Bone marrow (tissue), 2 donors: Measurements from ENCODE around the gene GATAD2A.
"Not testable (repeated sequence)": the region's sequence is repeated elsewhere in the genome, so short reads cannot be mapped to it uniquely, and the experiment has no call there.

Experiments used
- DNase-seq, 2 donors: peaks; one replicate each; lab custom pipeline; 2025; lab: John Stamatoyannopoulos, UW

Gene GATAD2A

DNA sequence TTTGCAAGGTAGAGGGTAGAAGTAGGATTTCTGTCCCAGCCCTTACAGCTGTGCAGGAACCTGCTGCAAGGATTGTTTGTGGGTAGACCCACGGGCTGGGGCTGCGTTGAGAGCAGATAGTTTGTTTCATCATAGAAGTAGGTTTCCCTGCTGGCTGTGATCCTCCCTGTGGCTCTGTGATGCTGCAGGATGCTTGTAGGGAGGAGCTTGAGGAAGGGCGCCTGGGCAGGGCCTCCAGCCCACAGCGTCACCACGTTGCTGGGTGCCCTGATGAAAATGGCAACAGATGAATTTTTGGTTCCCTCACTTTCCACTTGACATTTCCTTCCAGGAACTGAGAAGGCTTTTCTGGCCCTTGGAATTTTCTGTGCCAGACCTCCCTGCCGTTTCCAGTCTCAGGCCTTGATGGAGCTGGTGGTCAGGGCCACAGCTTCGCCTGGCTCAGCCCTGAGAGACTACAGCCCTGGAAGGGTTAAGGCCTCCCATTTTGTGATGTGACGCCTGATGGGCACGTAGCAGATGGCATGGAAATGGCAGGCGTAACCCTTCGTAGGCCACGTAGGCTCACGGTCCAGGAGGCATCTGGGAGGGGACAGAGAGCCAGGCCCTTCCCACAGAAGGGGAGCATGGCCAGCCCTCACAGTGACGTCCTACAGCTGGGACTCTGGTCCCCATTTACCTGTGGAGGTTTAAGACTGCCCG lies 42.2 kb downstream of the GATAD2A start:
- DNase-seq: no peak

DNA sequence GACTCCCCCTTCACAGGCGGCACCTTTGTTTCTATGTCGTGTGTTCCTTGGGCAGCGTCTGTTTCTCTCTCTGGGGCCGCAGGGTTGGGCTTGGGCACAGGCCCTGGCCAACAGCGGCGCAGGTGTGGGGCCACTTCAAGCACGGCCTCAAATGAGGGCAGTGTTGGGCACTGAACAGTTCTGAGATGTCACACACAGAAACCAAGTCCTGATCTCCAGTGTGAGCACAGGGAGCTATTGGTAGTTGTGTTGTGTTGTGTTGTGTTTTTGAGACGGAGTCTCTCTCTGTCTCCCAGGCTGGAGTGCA lies 42.7 kb downstream of the GATAD2A start:
- no peak for DNase-seq

DNA sequence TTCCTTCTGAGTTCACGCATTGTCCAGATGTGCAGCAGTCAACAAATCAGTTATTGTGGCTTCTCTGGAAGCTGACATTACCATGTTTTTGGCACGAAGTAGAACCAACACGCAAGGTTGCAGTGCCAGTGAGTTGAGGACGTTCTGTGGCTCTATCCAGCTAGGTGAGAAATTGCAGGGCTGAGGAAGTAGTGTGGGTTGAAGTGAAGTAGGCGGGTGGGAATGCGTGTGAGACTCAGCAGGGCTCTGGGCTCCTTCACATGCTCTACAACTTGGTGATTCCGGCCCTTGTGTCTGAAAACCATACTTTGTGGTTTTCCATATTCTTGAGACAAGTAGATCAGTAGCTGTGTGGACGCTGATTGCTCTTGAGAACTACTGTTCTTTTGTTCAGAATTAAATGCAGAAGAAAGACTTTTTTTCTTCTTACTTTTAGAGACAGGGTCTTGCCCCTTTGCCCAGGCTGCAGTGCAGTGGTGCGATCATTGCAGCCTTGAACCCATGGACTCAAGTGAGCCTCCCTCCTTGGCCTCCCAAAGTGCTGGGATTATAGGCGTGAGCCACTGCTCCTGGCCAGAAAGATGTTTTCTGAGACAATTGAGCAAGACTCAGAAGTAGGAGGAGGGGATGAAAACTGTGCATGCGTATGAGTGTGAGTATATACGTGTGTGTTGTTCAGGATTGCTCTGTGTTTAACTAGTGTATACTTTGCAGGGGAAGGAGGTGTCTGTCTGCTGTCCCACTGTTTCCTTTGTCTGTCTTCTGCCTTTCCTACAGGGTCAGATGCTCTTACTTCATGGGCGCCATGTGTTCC lies 46.2 kb downstream of the GATAD2A start:
- DNase-seq: no peak

DNA sequence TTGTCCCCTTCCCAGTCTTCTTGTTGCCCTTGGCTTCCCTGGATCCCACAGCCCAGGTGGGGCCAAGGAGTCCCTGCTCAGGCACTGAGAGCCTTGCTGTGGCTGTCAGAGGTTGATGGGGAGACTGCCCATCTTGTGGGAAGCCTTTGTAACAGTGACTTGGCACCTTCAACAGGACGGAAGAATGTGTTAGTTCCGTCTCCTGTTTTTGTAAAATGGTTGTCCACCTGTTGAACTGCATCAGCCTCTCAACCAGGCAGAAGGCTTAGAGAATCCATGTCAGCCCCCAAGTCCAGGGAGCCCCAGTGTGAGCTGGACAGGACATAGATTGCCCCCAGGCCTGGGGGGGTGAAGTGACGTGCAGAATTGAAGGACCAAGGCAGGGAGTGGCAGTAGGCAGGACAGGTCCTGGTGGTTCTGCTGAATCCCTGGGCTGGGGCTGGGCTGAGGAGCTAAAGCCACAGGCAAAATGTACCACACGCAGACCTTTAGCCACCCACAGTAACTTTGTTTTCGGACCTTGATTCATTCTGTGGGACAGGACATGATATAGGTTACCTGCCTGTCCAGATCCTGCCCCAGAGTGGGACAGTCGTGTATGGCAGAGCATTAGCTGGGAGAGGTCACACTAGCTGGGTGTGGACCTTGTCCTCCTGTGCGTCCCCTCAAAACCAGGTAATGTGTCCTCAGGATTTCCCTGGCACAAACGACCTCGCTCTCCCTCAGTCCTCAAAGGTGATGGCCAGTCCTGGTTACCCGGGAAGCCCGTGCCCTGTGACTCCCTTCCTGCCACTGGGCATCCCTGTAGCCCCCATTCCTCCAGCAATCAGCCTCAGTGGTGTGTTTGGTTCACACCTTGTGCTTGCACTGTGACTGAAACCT lies 47.0 kb downstream of the GATAD2A start:
- DNase-seq: no peak

- DNase-seq: no peak
These were observed 47.6 kb downstream of the GATAD2A start for GRCh38 chr19:19453125-19453454.

GRCh38 chr19:19455166-19455919 lies 49.9 kb downstream of the GATAD2A start:
- not testable (repeated sequence) for DNase-seq

GRCh38 chr19:19457671-19458070 lies 52.2 kb downstream of the GATAD2A start:
- DNase-seq: no peak

- DNase-seq: no peak
These were observed 52.8 kb downstream of the GATAD2A start for GRCh38 chr19:19458110-19458816.

- DNase-seq: peak in 1 of 2 donors; percentile 9
These were observed 53.6 kb downstream of the GATAD2A start for GRCh38 chr19:19459073-19459472.

DNA sequence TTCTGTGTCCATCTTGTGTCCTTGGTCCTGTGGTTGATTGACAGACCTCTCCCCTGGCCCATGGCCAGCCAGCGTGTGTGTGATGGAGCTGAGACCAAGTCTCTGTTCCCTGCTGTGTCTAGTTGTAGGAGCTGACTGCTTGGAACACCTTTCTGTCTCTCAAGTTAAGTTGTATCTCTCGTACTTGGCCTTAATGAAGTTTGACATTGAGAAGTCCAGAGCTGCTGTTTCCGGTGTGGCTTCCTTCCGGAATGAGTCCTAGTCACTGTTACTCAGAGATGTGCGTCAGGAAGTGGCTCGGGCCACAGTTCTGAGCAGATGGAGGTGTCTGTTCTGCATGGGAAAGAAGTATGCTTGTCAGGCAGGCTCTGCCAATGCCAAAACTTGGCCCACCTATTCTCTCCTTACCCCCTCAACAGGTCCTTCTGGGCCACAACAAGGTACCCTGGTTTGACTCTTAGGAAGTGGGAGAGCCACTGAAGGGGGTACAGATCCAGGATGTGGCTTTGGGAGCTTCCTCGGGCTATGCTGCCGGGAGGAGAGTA lies 54.3 kb downstream of the GATAD2A start:
- DNase-seq: peak; percentile 30 to 88

GRCh38 chr19:19460258-19460731 lies 54.8 kb downstream of the GATAD2A start:
- DNase-seq: no peak

GRCh38 chr19:19460761-19461265 lies 55.3 kb downstream of the GATAD2A start:
- peak in 1 of 2 donors; percentile 18 for DNase-seq

DNA sequence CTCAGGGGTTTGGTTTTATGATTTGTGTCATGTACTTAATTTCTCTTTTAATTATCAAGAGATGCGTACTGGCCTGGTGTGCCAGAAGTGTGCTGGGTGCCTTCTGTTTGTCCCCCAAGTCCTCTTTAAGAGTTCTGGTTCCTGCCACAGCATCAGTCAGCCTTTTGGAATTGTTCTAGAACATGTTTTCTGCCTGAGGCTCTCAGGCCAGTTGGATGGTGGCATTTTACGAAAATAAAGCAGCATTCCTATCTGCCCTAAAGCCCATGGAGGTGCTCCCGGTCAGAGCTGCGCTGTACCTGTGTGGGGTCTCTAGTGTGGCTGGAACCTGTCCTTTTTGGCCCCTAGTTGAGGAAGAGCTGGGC lies 55.8 kb downstream of the GATAD2A start:
- DNase-seq: no peak

DNA sequence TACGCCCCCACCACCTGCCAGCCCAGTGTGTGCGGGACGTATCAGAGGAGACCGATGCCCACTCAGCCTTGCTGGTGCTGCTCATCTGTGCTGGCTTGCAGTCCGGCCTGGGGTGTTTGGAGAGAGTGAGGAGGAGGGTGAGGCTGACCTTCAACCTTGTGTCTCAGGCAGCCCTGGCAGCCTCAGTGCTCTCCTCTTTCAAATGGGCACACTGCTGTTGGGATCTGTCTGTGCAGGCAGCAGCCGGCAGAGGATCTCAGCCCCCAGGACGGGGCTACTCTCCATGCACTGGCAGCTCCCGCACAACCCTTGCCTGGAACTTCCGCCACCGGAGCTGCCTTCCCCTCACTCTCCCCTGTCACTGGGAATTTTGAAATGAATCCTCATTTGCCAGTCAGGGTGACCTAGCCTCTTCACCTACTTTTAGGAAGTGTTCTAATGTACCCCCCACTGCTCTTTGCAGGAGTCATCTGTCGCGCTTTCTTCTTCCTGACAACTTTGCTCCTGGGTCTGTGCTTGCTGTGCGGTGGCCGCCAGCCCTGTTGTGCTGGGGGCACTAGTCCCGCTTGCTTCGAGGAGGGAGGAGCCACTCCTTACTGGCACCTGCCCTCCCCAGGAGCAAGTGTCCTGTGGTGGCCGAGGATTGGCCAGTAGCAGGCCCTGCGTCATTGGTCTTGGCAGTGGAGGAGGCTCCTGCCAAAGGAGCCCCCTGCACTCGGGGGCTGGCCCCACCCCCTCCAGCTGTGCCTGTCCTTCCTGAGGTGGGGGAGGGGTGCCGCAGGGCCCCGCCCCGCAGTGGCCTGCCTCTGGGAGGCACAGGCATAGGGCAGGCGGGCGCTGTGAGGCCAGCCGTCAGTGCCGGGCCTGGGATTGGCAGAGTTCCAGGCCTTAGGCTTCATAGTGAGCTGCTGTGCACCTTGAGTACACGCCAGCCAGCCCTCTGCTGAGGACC lies 56.5 kb downstream of the GATAD2A start:
- DNase-seq: no peak

DNA sequence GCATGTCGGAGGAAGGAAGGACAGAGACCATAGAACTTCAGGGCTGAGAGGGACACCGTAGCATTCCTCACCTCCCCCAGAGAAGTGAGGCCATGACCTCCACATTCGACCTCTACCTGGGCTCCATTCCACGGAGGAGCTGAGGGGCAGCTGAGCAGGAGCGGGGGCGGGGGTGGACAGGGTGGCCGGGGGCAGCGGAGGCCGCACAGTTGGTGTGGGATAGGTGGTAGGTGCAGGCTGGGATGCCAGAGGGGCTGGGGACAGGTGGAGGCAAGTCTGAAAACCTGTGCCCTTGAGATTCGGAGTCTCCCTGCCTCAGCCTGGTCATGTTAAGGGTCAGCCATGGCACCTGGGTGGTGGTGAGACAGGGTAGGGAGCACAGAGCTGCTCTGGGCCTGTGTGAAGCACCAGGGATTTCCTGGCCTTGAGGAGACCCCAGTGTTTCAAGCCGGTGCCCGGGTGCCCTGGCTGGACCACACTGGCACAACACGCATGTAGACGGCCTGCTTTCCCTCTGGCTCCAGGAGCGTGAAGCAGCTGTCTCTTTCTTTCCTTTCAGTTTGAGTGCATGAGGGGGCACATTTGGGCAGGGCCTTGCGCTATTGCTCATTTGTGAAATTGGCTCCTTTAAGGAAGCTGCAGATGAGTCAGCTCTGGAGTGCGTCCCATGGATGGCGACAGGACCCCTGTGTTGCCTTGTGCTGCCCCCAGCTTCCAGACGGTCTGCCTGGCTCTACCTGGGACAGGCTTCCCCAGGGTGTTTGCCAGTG lies 58.1 kb downstream of the GATAD2A start:
- no peak for DNase-seq

DNA sequence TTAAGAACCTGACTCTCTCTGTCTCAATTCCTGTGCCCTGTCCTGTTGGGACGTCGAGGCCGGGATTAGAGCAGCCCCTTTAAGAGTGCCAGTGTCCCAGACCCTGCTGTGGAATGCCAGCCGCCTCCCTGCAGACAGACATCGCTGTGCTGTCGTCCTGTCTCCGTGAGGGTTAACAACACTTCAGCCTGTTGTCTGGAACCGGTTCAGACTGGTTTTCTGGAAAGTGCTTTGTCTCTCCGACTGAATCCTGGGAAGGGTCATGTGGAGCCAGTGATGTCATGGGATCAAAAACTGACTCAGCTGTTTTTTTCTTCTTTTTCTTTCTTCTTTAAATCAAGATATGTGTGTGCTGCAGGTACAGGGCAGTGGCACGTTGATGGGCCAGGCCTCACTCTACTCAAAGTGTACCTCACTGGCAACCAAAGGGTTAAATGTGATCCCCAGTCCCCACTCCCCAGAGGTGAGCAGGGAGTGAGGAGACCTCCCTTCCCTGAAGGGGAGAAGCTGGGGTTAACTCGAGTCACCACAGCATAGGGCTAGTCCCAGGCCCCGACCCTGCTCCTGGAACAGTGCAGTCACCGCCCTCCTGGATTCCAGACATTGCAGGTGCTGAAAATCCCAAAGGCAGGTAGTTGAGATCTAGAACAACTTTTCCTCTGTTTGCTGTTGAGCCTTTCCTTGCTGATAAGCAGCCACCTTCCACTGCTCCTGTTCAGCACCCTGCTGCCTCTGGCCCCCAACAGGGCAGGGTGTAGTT lies 59.0 kb downstream of the GATAD2A start:
- DNase-seq: no peak

DNA sequence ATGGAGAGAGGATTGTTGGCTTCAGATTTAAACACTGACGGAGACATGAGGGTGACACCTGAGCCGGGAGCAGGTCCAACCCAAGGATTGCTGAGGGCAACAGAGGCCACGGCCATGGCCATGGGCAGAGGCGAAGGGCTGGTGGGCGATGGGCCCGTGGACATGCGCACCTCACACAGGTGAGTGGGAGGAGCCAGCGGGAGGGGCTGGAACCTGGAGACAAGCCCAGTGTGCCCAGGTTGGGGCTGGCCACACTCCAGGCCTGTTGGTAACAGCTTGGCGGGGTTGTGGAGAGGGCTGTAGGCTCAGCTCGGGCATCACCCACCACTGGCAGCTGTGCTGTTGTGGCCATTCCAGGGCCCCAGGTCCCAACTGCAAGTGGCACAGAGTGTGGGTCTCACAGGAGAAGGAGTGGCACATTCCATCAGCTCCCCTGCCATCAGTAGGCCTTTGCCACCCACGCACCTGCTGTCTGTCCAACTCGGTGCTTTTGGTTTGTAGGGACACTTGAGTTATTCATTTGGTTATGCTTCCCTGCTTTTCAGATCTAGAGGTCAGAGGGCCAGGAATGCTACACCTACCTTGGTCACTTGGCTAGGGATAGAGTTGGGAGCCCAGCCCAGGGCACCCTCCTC lies 60.1 kb downstream of the GATAD2A start:
- DNase-seq: no peak

- no peak for DNase-seq
These were observed 60.7 kb downstream of the GATAD2A start for GRCh38 chr19:19466201-19466600.
